ENCODE measurements around the gene ABCD1. TPM values are rescaled to one million over a fixed set of nuclear protein-coding genes. Genes with fewer than 3 reads are reported as not detected.

Gene ABCD1
- total RNA-seq, 4 donors from 2014 or later = 1.8 to 5.0 (median 3.5) TPM

- Histone ChIP-seq H3K27me3 (no peaks in the 10 kb centered on the region), H3K27ac (no peak overlapping the region), H3K4me1 (no peaks in the 10 kb centered on the region), H3K4me3 (no peak overlapping the region), H3K9me3 (no peaks in the 10 kb centered on the region), H3K36me3 (no peaks in the 10 kb centered on the region)
- no peak for DNase-seq
- intact Hi-C loops (cut with DNase I) = no loop called here
- TF ChIP-seq POLR2A (IDR thresholded peaks at IDR 0.05) = no peak
- TF ChIP-seq, protein P1, sequence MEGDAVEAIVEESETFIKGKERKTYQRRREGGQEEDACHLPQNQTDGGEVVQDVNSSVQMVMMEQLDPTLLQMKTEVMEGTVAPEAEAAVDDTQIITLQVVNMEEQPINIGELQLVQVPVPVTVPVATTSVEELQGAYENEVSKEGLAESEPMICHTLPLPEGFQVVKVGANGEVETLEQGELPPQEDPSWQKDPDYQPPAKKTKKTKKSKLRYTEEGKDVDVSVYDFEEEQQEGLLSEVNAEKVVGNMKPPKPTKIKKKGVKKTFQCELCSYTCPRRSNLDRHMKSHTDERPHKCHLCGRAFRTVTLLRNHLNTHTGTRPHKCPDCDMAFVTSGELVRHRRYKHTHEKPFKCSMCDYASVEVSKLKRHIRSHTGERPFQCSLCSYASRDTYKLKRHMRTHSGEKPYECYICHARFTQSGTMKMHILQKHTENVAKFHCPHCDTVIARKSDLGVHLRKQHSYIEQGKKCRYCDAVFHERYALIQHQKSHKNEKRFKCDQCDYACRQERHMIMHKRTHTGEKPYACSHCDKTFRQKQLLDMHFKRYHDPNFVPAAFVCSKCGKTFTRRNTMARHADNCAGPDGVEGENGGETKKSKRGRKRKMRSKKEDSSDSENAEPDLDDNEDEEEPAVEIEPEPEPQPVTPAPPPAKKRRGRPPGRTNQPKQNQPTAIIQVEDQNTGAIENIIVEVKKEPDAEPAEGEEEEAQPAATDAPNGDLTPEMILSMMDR (IDR thresholded peaks at IDR 0.05) = no peak
- 68 to 87% methylated on average over 3 to 12 of the region's 12 CpGs for WGBS, 2 donors
Measured at GRCh38 chrX:153750127-153750774, 25.6 kb downstream of the ABCD1 start.

GRCh38 chrX:153755136-153755535 lies 30.5 kb downstream of the ABCD1 start:
- Histone ChIP-seq H3K27me3 (no peaks in the 10 kb centered on the region), H3K4me3 (no peak overlapping the region), H3K27ac (no peak overlapping the region), H3K36me3 (no peaks in the 10 kb centered on the region), H3K4me1 (no peaks in the 10 kb centered on the region), H3K9me3 (peaks cover 0 to 4% (median 0%) of the 10 kb centered on the region in 3 donors)
- WGBS, 2 donors = 83 to 86% methylated on average over 1 of the region's 1 CpG
- TF ChIP-seq, protein P1 (IDR thresholded peaks at IDR 0.05) = no peak
- TF ChIP-seq POLR2A (IDR thresholded peaks at IDR 0.05) = no peak
- intact Hi-C loops (cut with DNase I) = no loop called here
- DNase-seq = no peak

GRCh38 chrX:153761863-153762262 lies 37.2 kb downstream of the ABCD1 start:
- Histone ChIP-seq H3K4me1 (peaks cover 0 to 30% (median 20%) of the 10 kb centered on the region in 3 donors), H3K4me3 (no peak overlapping the region), H3K9me3 (no peaks in the 10 kb centered on the region), H3K27me3 (no peaks in the 10 kb centered on the region), H3K27ac (no peak overlapping the region), H3K36me3 (no peaks in the 10 kb centered on the region)
- TF ChIP-seq, protein P1 (IDR thresholded peaks at IDR 0.05) = no peak
- no peak for TF ChIP-seq POLR2A (IDR thresholded peaks at IDR 0.05)
- 81 to 93% methylated on average over 3 to 9 of the region's 15 CpGs for WGBS, 2 donors
- DNase-seq = no peak
- intact Hi-C loops (cut with DNase I) = no loop called here

DNA sequence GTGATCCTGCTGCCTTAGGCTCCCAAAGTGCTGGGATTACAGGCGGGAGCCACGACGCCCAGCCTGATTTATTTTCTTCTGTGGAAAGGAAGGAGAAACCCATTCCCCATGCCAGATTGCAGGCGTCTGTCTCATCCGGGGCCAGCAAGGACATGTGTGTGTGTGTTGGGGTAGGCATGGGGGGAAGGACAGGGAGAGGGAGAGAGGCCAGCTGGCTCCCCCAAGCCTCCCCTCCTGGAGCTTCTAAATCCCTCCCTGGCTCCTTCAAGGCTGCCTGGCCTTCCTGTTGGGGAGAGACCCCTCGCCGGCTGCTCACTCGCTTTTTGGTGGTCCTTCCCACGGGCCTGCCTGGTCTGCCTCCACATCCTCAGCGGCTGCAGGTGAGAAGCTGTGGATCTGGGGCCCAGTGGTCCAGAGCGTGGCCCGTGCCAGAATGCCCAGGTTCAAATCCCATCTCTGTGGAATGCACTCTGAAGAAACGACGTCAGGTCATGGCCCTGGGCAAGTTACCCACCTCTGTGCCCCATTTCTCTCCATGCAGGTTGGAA lies 38.0 kb downstream of the ABCD1 start:
- Histone ChIP-seq H3K27me3 (no peaks in the 10 kb centered on the region), H3K4me3 (no peak overlapping the region), H3K4me1 (peaks cover 0 to 34% (median 20%) of the 10 kb centered on the region in 3 donors), H3K27ac (no peak overlapping the region), H3K9me3 (no peaks in the 10 kb centered on the region), H3K36me3 (no peaks in the 10 kb centered on the region)
- intact Hi-C loops (cut with DNase I) = no loop called here
- DNase-seq = no peak
- no peak for TF ChIP-seq POLR2A (IDR thresholded peaks at IDR 0.05)
- TF ChIP-seq, protein P1 (IDR thresholded peaks at IDR 0.05) = no peak
- WGBS, 2 donors = 79 to 80% methylated on average over 3 to 4 of the region's 14 CpGs

DNA sequence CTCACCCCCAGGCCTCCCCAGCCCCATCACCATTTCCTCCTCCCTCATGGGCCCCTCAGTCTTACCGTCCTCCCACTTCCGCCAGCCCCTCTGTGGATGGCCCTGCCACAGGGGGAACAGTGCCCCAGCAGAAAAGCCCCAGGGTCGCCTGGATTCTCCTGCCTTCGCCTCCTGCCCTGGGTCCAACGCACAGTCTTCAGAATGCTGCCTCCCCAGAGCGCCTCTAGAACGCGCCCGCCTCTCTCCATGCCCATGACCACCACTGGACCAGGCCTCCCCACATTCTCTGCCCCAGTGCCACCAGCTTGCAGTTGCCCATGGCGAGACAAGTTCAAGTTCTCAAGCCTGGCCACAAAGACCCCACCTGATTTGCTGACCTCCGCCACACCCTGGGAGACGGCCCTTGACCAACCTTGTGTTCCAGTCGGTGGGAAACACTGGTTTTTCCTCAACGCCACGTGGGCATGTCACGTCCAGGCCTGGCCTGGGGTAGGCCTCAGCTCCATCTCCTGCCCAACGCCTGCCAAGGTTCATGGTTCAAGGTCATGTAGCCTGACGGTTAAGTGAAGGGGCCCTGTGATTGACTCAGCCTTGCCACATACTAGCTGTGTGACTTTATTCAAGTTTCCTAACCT lies 38.8 kb downstream of the ABCD1 start:
- H3K36me3 ChIP-seq = no peaks in the 10 kb centered on the region
- H3K4me1 ChIP-seq = peaks cover 0 to 34% (median 20%) of the 10 kb centered on the region in 3 donors
- DNase-seq = no peak
- no peak overlapping the region for H3K27ac ChIP-seq
- no peak overlapping the region for H3K4me3 ChIP-seq
- no peaks in the 10 kb centered on the region for H3K27me3 ChIP-seq
- WGBS, 2 donors = 72% methylated on average over 4 of the region's 18 CpGs; no CpG with 5 or more reads in 1 of the 2 donors
- H3K9me3 ChIP-seq = no peaks in the 10 kb centered on the region
- intact Hi-C loops (cut with DNase I) = no loop called here
- TF ChIP-seq, protein P1 (IDR thresholded peaks at IDR 0.05) = no peak
- TF ChIP-seq POLR2A (IDR thresholded peaks at IDR 0.05) = no peak
